ENCODE measurements around the gene LRRK1.

GRCh38 chr15:101006931-101007691 lies 88.0 kb downstream of the LRRK1 start:
- TF ChIP-seq CTCF (IDR thresholded peaks at IDR 0.05), result peak; percentile 75 to 93 (median 85)
- TF ChIP-seq POLR2AphosphoS5 (IDR thresholded peaks at IDR 0.05), result no peak
- no peak for TF ChIP-seq POLR2A (IDR thresholded peaks at IDR 0.05)

Measured in sigmoid colon (tissue), 4 donors.